CD4-positive, alpha-beta T cell treated with Interleukin-10 for 1 hour (primary cell): Measurements from ENCODE around the gene GPC1.

Experiments
- DNase-seq: peaks from one replicate; pipeline ENCODE4 v3.0.0-alpha.2; 2020

GPC1 gene

DNA sequence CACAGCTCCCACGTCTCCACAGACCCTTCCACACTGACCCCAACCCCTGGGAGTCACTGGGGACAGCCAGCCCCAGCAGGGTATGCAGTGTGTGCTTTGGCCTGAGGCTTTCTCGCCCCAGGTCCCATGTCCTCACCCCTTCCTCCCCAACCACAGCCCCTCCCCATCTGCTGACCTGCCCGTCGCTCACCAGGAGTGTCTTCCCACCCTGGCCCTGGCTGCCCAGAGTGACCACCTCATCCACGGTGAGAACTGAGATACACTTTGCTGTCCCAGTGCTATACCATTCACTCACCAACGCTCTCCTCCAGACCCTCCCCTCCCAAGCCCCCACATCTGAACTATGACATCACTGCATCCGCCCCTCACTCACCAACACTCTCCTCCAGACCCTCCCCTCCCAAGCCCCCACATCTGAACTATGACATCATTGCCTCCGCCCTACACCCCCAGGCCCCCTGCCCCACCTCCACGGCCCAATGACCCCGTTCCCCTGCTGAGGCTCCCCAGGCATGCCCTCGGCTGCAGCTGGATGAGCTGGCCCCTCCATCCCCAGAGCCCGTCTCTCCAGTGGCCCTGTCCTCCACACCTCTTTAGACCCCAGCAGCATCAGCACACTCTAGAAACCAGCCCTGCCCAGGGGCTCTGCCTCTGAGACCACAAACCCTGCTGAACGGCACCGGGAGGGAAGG, 67.1 kb downstream of the GPC1 start:
- DNase-seq = no peak

DNA sequence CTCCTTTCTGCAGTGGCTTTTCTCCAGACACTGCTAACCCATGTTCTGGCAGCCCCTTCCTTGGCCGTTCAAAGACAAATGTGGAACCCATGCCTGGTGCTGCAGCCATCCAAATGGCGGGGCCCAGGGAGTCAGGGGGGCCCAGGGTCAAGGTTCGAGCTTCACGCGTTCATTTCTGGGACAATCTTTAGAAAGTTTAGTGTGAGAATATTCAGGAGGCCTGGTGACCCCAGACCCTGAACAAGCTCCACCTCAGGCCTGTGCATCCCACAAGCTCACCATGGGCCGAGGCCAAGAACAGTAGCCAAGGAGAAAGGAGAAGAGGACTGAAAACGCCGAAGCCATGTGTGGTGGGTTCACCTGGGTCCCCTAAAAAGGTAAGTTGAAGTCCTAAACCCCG, 67.9 kb downstream of the GPC1 start:
- no peak for DNase-seq

DNA sequence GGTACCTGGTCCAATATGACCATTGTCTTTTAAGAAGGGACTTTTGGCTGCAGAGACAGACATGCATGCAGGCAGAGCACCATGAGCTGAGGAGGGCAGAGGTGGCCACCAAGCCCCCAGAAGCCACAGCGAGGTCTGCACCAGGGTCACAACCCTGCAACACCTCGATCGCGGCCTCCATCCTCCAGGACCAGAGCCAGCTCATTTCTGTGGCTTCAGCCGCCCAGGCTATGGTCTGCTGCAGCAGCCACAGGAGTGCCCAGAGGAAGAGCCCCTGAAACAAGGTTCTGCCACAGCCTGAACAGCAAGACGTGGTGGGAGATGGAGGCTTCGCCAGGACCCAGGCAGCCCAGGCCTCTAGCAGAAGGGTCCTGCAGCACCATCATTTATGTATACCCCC, 68.4 kb downstream of the GPC1 start:
- no peak for DNase-seq

DNA sequence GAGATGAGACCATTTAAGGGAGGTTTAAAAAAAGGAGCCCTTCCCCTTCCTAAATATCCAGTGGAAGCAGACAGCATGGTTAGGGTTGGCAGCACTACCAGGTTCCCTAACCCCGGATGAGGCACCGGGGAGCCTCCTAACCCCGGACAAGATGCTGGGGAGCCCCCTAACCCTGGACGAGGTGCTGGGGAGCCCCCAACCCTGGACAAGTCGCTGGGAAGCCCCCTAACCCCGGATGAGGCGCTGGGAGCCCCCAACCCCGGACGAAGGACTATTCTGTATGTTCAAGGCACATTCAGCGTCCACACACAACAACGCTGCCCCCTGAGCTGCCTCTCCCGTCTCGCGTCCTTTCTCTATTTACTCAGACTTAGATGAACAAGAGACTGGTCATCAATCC, 70.4 kb downstream of the GPC1 start:
- DNase-seq = no peak

DNA sequence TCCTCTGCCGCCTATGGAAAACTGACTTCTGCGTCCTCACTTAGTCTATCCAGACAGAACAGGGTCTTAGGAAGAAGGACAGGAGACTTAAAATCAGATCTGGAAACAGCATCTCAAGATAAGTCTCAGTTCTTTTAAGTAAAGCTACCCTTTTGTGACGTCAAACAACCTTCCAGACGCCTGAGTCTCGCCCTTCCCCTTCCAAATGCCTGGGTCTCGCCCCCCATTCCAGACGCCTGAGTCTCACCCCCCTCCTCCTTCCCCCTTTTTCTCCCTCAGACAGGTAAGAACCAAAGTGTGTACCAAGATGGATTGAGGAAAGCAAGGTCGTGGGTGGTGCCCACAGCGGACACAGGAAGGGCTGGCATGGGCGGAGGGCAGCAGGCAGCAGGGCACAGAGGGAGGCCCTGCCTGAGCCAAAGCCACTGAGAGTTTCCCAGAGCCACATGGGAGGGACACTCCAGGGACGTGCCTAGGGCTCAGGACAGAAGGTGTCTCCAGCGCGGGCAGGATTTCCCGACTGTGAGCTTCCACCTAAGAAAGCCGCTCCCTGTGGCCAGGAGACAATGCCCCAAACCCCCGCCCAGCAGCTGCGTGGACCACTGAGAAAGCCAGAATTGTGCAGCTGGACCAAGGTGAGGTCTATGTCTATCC, 71.1 kb downstream of the GPC1 start:
- no peak for DNase-seq

DNA sequence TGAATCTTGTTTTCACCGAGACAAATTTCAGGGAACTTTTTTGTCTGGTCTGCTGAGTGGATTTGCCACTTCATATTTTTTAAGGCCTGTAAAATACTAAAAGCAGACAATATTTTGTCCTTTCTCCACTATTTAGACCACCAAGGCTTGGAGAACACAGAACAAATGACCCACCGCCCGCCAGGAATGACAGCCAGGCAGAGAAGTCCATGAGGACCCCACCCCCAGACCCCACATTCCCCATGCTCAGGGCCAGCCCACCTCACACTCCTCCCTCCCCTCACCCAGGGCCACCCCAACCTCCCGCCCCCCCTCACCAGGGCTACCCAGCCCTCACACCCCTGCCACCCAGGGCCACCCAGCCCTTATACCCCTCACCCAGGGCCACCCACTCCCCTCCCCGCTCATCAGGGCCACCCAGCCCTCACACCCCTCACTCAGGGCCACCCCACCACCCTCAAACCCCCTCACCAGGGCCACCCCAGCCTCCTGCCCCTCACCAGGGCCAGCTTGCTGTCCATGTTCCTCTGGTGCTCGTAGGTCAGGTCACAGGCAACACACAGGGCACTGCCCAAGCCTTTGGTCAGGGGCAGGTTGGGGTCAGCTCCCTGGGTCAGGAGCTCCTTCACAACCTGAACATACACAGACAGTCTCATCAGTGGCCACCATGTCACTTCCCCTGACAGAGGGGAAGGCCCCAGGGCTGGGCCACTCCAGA, 71.8 kb downstream of the GPC1 start:
- no peak for DNase-seq

DNA sequence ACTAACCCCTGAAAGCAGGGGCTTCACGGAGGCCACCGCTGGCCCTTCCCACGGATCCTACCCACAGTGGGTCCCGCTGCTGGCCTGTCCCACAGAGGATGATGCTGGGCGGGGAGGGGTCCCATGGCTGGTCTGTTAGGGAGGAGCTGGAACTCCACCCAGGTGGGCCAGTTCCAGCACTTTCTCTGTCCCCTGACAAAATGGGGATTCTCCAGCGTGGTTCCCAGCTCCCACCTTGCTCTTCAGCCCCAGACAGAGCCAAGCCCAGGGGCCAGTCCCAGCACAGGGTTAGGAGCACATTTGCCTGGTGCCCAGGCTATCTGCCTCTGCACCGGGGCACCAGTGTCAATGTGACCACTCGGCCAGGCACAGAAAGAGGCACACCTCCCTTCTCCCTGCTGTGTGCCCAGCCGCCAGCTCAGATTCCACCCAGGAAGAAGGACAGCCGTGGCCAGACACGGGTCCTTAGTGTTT, 72.4 kb downstream of the GPC1 start:
- no peak for DNase-seq

DNA sequence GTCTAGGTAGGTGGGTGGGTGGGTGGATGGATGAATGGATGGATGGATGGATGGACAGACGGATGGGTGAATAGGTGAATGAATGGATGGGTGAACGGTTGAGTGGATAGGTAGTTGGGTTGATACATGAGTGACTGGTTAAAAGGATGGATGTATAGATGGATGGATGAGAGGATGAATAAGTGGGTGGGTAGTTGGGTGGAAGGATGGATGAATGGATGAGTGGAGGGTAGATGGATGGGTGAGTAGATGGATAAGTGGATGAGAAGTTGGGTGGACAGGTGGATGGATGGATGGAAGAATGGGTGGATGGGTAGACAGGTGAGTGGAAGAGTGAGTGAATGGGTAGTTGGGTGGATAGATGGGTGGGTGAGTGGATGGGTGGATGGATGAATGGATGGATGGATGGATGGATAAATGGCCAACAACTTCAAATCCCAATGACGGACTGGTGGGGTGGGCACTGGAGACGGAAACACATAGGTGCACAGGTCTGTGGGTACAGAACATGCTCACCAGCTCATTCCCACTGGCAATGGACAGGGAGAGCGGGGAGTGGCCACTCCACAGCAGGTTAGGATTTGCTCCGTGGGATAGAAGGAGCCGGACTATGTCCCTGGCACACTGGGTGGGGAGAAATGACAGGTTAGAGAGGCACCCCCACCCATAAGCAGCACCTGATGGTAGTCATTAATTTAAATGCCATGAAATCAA, 73.5 kb downstream of the GPC1 start:
- no peak for DNase-seq

DNA sequence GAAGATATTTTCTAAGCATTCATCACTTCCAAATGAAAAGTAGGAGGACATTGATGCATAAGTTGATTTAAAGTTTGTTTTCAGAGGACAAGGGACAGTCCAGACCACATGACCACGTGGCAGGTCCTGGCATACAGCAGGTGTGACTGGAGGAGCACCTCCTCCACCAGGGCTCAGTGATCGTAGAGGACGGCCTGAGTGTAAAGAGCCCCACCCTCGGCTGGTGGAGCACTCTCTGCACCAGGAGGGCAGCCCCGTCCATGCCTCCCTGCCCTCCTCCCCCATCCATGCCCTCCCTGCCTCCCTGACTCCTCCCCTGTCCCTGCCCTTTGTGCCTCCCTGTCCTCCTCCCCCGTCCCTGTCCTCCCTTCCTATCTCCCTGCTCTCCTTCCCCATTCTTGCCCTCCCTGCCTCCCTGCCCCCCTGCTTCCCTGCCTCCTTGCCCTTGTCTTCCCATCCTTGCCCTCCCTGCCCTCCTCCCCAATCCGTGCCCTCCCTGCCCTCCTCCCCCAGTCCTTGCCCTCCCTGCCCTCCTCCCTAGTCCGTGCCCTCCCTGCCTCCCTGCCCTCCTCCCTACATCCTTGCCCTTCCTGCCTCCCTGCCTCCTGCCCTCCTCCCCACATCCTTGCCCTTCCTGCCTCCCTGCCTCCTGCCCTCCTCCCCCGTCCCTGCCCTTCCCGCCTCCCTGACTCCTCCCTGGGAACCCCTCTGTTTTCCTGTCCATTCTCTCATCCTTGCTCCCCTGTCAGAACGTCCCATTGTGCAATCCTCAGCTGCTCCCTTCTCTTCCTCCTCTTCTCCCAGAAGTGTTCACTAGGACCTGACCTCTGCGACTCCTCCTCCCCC, 74.4 kb downstream of the GPC1 start:
- no peak for DNase-seq

DNA sequence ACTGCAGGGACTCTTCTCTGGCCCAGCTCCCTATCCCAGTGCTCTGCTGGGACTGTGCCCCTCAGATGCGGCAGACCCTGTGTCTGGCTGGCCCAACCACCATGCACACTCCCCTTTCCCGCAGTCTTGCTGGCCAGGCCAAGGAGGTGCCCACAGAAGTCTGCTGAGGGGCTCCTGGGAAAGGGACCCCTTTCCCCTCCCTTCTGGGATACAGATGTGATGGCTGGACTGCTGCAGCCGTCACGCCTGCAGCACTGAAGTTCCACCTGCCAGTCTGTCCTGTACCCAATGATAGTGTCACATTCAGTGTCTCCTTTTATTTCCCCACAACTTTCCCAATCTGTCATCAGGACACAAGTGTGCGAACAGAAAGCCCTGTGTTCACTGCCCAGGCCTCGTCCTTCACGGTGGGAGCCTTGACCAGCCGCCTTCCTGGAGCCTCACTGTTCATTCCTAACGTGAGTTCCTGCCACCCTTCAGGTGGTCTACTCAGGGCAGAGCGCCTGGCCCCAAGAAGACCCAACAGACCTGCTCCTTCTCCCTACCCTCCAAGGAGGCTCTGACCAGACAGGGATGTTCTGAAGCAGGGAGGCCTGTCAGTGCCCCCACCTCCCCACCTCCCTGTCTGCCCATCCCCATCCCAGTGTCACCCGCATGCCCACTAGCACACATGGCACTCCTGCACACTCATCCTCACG, 75.2 kb downstream of the GPC1 start:
- no peak for DNase-seq

DNA sequence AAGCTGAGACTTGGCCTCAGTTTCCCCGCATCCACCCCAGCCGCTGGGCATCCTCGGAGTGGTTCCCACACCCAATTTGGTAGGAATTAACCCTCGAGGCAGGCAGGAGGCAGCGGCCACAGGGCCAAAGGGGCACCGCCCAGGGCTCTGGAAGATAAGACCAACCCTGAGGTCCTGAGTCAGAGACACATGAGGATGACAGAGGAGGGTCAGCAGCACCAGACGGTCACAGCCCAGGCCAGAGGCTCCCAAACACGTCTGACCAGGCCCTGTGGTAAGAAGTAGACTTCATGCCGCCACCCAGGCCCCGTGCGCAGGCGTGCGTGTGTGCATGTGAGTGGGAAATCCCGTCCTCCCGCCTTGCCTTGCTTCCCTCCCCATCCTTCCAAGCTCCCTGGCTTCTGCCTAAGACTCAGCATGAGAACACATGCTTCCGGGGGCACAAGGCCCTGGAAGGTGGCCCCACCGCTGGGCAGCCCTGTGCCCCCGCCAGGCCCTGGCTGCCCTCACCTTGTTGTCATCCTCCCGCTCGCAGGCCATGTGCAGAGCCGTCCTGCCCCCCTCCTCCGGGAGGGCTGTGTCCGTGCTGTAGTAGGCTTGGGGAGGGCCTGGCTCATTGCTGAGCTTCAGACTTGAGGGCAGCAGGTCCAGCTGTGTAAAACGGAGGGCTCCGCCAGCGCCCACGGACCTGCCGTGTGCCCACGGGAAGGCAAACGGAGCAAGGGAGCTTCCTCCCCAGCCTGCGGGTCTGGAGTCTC, 76.1 kb downstream of the GPC1 start:
- DNase-seq = no peak

DNA sequence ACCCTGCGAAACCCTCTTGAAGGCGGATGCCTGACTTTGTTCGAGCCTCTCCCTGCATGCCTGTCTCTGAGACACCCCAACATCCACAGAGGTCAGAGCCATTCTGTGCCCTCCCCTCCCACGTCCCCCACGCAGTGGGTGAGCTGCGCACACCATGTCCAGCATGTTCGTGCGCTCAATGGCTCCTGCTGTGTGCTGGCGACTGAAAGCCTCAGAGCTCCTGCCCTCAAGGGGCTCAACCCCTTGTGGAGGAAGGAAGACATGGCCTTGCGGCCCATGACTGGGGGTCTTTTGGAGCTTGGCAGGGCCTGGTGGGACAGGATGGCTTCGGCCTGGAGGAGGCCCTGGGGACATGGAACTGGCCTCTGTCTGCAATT, 76.6 kb downstream of the GPC1 start:
- DNase-seq = no peak

DNA sequence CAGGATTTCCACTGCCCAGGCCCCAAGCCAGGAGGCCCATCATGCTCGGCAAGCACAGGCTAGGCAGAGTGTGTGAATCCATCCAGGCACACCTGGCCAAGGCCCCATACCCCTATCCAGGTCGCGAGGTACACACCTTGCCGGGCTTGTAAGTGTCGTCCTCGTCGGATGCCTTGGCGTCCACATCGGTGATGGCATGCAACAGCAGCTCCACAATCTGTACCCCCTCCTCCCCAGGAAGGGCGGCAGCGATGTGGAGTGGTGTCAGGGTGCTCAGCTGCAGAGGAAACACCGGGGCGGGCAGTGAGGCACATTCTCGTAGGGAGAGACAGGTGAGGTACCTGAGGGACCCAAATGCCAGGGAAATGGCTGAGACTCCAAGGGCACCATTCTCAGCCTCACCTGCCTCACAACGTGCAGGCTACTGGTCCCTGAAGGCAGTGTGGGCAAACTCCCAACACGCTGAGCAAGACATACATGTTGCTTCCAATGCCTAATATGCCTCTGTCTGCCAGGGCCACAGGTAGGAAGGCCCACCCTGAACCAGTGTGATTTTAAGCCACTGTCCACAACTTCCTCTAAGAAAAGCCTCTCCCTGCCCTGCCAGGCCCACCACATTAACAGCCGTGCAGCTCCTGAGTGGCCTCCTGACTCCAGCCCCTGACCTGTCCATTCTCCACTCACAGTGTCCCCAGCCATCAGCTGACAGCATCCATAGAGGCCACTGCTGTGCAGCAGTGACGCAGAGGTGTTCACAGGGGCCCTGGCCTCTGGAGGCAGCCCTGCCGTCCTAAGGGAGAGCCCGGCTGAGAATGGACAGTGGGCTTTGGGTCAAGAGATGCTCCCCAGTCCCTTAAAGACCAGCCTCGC, 77.4 kb downstream of the GPC1 start:
- DNase-seq = no peak

DNA sequence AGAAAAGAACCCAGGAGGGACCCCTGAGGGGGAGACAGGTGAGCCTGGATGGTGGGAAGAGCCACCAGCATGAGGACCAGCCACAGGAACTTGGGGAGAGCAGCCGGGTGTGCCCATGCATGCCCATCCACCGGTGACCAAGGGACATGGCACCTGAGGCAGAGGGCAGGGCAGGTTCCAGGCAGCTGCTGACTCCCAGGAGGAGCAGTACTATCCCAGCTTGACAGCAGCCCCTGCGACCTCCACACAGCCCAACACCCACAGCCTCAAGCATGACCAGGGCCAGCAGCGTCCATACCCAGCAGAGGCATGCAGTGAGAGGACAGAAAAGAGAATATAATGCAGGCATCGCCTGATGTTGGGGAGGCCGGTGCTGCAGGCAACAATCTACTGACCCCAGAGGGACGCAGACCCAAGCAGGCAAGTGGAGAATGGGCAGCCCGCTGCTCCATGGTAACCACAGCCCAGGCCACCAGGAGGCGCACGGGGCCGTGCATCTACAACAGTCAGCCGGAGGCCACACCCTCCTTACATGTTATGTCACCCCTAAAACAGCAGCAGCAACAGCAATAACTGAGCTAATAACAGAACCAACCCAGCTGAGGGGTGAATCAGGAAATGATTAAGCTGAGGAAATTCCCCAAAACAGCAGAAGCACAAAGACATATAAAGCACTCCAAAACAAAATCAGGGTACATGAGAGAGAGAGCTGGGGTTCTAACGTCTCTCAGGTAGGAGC, 78.3 kb downstream of the GPC1 start:
- DNase-seq = peak; percentile 87

DNA sequence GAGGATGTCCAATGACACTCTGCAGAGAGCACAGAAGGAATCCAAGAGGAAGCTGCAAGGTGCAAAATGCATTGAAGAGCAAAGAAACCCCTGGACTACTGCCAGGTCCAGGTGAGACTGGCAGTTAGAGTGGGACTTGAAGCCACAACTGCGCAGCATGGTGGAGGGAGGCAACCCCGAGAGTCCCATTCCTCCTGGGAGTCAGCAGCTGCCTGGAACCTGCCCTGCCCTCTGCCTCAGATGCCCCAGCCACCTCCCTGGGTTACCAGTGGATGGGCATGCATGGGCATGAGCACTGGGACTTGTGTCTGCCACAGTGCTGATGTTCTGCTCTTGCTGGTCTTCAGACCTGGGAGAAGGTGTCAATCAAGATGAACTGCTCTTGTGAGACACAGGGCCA, 79.2 kb downstream of the GPC1 start:
- DNase-seq = no peak

DNA sequence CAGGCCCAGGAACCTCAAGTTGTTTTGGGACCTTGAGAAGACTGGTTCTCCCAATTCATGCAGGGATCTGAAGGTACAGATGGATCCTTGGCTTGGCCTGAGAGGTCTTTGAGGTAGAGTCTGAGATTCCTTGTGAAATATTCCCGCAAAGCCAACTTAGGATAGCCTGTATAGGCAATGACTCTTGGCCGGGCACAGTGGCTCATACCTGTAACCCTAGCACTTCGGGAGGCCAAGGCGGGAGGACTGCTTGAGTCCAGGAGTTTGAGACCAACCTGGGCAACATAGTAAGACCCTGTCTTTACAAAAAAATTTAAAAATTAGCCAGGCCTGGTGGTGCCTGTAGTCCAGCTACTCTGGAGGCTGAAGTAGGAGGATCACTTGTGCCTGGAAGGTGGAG, 81.9 kb downstream of the GPC1 start:
- no peak for DNase-seq
